ENCODE data around the gene RBMS3.
"Not testable (repeated sequence)": the region's sequence is repeated elsewhere in the genome, so short reads cannot be mapped to it uniquely, and the experiment has no call there.

Gene RBMS3

GRCh38 chr3:29493109-29493508 lies 212.2 kb downstream of the RBMS3 start:
- DNase-seq: no peak

- no peak for DNase-seq
Observed at GRCh38 chr3:29494305-29495036, 213.6 kb downstream of the RBMS3 start.

DNA sequence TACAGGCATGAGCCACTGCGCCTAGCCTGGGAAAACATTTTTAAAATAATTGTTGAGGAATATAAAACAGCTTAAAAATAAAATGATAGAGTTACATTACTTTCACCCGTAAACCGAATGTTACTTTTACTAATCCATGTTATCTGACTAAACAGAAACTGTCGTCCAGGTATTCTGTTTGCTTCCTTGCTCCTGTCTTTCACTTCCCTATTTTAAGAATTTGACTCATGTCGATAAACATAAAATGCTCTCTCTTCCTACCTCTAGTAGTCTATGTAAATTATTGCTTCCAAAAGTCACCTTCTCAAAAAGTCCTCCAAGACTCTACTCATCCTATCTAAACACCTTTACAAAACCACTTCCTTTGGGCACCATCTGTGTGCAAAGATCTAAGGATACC lies 216.4 kb downstream of the RBMS3 start:
- DNase-seq: no peak

- DNase-seq: no peak
Observed at GRCh38 chr3:29502771-29503170, 221.9 kb downstream of the RBMS3 start.

DNA sequence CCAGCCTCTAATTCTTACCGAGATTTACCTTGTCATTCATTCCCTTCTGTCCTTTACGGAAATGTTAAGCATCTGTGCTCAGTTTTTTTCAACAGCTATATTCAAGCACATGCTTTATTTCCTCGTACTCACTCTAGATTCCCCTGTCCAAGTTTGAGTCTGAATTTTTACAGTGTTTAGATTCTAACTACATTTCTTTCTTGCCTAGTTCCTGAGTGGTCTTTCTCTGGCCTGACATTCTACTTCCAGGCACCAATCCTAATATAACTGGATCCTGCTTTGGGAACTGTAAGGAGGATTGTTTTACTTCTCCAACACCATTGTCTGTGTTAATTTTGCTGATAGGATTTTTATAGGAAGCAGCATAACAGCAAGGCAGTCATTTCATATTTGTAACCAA lies 222.4 kb downstream of the RBMS3 start:
- no peak for DNase-seq

- DNase-seq: no peak
Observed at GRCh38 chr3:29503958-29504357, 223.1 kb downstream of the RBMS3 start.

- DNase-seq: no peak
Observed at GRCh38 chr3:29506502-29506901, 225.6 kb downstream of the RBMS3 start.

DNA sequence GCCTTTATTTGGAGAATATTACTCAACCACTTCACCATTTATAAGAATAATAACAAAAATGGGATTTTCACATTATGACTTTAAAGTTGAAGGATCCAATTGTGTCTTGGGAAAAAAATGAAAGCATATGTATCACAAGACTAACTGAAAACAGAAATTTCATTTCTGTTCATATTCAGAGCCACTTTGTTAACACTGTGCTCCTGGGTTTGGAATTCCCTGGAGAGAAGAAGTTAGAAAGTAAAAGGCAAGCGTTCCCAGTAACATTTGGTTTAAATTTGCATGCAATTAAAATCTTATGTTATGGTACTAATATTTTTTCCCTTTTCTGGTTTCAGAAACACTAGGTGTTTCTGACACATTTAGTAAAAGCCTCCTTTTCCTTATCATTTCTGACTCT lies 230.8 kb downstream of the RBMS3 start:
- no peak for DNase-seq

DNA sequence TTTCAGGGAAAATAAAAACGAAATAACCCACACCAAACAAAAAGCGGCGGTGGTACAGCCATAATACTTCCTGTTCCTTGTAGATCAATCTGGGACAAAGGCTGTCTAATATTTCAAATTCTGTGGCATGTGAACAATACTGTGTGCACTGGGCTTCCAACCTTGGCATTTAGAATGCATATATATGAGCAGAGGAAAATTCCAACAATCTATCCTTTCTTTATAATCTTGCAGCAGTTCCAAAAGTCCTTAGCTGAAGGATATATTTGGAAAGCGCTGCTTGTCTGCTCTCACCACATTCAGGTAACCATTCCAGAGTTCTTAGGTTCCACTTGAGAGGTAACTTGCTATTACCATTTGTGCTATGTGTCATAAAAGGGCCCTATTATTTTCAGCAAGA lies 231.8 kb downstream of the RBMS3 start:
- DNase-seq: no peak

DNA sequence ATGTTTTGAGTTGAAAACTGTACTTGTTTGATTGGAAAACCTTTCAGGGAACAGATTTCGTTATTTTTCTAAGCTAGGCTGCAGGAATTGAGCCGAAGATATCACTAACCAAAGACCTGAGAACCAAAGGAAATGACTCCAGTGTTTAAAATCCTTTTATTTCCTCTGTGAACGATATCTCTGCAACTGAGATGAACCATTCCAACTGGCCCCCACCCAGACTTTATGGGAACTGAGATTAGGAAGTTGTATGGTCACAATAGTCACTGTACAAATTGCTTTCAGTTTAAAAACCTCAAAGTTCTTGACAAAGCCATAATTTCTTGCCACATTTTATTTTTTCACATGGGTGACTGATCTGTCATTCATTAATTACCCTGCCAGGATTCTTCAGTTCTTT lies 232.4 kb downstream of the RBMS3 start:
- DNase-seq: no peak

- no peak for DNase-seq
Observed at GRCh38 chr3:29514170-29514569, 233.3 kb downstream of the RBMS3 start.

DNA sequence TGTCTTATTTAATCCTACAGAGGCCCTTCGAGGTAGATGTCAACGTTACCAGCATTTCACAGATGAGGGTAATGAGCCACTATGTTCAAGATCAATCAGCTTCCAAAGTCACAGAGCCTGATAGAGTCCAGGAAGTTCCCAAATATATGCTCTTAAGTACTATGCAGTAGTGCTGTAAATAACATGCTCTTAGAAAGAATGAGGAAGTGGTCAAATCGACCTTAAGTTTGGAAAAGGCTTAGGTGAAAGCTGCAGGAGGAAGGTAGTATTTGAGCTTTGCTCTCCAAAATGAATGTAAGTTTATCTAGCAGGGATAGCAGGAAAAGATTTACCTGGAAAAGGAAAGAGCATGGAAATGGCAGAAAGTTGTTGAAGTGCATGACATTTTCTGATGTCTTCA lies 234.0 kb downstream of the RBMS3 start:
- no peak for DNase-seq

GRCh38 chr3:29515451-29515850 lies 234.6 kb downstream of the RBMS3 start:
- no peak for DNase-seq

DNA sequence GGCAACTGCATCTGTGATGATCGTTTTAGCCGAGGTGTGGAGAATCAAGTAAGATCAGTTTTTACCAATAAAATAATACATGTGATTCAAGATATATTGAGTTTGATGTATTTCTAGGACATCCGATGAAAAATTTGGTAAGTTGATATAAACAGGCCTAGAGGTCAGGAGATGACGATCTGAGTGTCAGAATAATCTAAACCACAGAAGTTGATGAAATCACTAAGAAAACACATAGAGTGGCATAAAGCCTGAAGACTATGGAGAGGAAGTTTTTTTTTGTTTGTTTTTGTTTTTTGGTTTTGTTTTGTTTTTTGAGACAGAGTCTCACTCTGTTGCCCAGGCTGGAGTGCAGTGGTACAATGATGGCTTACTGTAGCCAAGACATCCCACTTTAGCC lies 235.3 kb downstream of the RBMS3 start:
- DNase-seq: no peak

- no peak for DNase-seq
Observed at GRCh38 chr3:29520764-29521163, 239.9 kb downstream of the RBMS3 start.

GRCh38 chr3:29521293-29521692 lies 240.4 kb downstream of the RBMS3 start:
- DNase-seq: no peak

DNA sequence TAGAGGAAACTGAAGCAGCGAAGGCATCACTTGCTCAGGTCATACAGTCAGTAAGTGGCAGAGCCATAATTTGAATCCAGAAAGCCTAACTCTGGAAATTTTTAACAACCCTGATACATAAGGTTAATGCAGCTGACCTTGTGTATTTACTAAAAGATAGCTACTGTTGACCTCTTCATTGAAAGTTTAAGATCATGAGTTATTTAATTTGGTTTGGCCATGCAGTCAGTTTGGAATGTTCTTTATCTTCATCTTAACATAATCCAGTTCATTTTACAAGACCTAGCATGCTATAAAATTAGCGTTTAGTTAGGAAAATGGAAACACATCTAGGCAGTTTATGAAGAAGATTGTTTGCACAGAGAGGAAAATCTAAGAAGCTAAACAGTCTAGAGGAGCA lies 240.9 kb downstream of the RBMS3 start:
- no peak for DNase-seq

GRCh38 chr3:29524433-29524832 lies 243.6 kb downstream of the RBMS3 start:
- DNase-seq: not testable (repeated sequence)

DNA sequence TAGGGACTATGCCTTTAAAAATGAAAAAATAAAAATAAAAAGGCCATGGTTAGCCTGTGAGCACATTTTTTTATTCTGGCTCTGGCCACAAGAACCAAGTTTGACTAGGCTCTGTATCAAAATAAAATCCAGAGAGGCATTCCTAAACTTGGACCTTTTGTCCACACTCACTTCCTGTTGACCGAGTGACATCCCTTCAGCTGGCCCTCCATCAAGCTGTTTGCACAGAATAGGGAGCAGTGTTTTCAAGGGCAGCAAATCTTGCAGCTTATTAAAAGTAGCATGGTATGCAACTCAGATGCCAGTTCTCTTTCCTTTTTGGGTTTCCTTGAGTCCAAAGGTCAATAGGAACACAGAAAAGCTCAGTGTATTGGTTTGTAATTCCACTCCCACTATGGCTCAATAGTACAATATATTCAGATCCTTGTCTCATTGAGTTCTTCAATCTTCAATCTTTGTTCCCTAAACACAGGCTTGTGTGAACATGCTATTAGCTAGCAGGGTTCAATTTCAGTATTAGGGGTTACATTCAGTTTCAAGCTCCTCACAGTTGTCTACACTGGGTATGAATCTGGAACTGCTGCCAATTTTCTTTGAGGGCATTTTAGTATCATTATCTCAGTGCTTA lies 244.5 kb downstream of the RBMS3 start:
- DNase-seq: no peak

DNA sequence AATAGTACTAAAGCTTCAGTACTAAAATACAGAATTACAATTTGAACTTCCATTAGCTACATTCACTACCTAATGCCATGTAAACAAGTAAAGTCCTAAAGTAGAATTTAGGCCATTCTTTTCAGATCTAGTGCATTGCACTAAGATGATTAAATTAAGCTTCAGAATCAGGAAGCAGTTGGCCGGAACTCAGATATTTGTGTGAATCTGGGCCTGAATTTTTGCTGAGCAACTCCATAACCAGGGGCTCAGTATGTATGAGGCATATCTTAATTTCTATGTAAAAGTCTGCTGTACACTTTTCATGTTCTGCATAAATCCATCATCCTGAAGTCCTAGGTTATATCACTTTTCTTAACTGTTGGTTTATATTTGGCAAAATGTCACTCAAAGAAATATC lies 246.4 kb downstream of the RBMS3 start:
- DNase-seq: no peak

- DNase-seq: no peak
Observed at GRCh38 chr3:29531644-29532043, 250.8 kb downstream of the RBMS3 start.

- DNase-seq: no peak
Observed at GRCh38 chr3:29532473-29532872, 251.6 kb downstream of the RBMS3 start.

GRCh38 chr3:29534006-29534405 lies 253.1 kb downstream of the RBMS3 start:
- no peak for DNase-seq

DNA sequence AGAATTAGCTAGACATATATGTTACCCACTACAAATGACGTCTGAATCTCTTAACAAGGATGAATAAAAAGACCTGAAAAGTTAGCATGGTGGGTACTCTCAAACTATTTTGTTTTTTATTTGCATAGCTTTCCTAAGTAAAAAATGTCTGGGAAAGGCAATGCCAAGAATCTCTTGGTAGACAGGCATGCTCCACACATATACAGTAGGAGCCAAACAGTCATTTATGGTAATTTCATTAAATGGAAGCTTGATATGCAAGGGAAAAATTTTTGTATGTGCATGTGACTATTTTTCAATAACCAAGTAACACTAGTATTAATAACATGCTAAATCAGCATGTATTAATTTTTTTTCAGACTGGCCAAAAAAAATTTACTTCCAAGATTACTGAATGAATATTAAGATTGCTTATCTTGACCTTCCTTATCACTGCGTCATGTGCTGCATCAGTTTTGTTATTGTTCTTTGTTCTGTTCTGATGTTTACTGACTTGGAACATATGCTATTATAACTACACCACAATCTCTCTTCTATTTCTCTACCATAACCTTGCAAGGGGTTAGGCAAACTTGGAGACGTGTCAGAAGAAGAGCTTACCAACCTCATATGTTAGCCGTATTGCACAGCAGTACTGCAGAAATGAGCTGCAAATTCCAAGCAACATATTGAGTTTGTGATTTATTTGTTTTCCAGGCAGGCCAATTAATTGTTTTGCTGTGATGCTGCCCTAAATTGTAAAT lies 255.3 kb downstream of the RBMS3 start:
- no peak for DNase-seq

Measured in NCI-H1694 treated with DMSO at 0.1 percent for 48 hours (cell line).